Fibroblast of skin of scalp (primary cell): Measurements from ENCODE around the gene TUBB1.
"Not testable (repeated sequence)": the region's sequence is repeated elsewhere in the genome, so short reads cannot be mapped to it uniquely, and the experiment has no call there.

Experiments
- DNase-seq: peaks from one replicate; pipeline ENCODE4 v3.0.0-alpha.2; 2013

Gene TUBB1

GRCh38 chr20:59006864-59007664 lies 12.2 kb upstream of the TUBB1 start, which contains the start of gene CTSZ:
Gene CTSZ (minus strand): TSS chr20:59007254. CDS start chr20:59007128, 126 bp downstream.
- peak; percentile 52 for DNase-seq

DNA sequence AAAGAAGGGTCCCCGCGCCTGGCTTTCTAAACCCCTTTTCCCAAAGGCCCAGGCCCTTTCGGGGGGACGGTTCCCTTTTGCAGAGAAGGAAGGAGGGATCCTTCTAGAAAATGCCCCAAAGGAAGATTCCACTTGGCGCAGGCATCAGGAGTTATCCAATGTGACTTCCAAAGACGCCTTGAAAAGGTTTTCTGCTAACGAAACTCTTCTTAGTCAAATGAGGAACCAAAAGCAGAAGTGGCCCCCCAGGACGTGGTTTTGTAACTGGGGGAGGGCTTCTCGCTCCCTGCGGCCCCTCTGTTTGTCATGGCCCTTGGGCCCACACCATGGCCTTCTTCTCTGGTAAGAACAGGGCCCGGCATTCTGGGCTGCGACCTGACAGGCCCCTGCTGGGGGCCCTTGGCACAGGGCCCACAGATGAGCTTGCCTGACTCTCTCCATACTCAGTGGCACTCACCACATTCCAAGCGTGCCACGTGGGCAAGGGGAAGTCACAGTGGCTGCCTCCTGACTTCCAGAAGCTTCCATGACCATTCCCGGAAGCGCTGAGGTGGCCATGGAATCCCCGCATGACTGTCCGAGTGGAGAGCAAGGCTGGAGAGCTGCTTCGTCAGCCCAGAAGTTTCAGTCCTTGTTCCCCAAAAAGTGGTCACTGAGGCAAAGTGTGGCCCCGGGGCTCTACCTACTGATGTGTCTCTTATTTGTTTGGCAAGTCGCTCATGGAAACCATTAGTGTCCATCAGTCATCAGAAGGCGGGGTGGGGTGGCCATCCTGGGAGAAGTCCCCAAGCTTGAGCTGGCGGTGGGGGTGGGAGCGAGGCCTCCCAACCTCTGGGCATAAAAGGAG lies 11.3 kb upstream of the TUBB1 start:
- no peak for DNase-seq

GRCh38 chr20:59008715-59009336 lies 10.4 kb upstream of the TUBB1 start:
- no peak for DNase-seq

- no peak for DNase-seq
These were observed 8.8 kb upstream of the TUBB1 start for GRCh38 chr20:59010321-59010994.

DNA sequence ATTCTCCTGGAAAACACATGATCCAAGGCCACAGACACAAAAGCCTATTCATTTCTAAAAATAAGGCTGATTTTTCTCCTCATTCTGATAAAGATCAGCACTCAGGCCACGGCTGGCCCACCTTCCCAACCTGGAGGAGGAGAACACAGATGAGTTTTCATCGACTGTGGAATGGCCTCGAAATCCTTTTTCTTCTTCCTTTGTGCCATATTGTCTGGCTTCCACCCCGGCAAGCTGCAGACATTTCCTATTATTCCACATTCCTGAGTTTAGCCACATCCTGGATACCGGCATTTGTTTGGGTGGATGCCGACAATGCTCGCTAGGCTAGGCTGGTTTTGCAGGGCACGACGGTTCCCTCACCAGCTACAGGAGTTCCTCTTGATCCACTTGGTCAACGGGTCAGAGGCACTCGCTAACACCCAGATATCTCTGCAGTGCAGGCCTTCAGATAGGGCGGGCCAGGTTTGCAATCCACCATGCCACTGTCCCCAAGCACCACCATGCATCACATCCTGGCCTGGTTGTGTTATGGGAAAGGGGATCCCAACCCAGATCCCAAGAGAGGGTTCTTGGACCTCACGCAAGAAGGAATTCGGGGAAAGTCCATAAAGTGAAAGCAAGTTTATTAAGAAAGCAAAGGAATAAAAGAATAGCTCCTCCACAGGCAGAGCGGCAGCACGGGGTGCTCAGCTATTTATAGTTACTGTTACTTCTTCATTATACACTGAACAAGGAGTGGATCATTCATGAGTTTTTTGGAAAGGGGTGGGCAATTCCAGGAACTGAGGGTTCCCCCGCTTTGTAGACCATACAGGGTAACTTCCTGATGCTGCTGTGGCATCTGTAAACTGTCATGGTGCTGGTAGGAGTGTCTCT lies 8.0 kb upstream of the TUBB1 start:
- peak; percentile 93 for DNase-seq

- not testable (repeated sequence) for DNase-seq
These were observed 7.4 kb upstream of the TUBB1 start for GRCh38 chr20:59011874-59012157.

- DNase-seq, result no peak
These were observed 5.9 kb upstream of the TUBB1 start for GRCh38 chr20:59013031-59013951.

GRCh38 chr20:59013959-59014608 lies 5.1 kb upstream of the TUBB1 start:
- no peak for DNase-seq

GRCh38 chr20:59014680-59015389 lies 4.4 kb upstream of the TUBB1 start:
- no peak for DNase-seq

- DNase-seq, result no peak
These were observed 3.8 kb upstream of the TUBB1 start for GRCh38 chr20:59015411-59015810.

- DNase-seq, result no peak
These were observed 3.2 kb upstream of the TUBB1 start for GRCh38 chr20:59015812-59016711.

DNA sequence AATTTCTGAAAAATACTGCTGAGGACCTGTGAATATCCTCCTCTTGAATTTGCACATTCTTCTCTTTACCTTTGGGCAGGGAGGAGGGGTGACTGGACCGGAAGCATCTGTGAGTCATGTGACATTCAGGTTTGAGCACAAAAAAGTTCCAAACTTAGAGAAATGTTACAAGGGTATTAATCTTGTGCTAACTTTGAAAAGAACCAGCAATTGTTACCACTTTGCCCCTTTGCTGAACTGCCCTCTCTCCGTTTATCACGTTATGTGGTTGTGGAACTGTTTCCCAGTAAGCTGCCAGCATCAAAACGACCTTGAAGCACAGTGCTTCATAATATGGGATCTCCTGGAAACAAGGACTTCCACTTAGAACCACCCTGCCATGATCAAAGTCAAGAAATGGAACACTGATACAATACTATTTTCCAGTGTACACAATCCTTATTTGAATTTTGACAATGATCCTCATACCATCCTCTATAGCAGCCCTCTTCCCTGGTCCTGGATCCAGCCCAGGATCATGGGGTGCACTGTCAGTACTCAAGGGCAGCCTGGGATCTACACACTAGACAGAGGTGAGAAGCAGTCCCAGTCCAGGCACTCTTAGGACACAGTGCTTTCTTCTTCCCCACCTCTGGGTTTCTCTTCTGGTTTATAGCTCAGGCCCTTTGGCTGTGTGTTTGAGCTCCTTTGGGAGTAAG lies 2.3 kb upstream of the TUBB1 start:
- no peak for DNase-seq

DNA sequence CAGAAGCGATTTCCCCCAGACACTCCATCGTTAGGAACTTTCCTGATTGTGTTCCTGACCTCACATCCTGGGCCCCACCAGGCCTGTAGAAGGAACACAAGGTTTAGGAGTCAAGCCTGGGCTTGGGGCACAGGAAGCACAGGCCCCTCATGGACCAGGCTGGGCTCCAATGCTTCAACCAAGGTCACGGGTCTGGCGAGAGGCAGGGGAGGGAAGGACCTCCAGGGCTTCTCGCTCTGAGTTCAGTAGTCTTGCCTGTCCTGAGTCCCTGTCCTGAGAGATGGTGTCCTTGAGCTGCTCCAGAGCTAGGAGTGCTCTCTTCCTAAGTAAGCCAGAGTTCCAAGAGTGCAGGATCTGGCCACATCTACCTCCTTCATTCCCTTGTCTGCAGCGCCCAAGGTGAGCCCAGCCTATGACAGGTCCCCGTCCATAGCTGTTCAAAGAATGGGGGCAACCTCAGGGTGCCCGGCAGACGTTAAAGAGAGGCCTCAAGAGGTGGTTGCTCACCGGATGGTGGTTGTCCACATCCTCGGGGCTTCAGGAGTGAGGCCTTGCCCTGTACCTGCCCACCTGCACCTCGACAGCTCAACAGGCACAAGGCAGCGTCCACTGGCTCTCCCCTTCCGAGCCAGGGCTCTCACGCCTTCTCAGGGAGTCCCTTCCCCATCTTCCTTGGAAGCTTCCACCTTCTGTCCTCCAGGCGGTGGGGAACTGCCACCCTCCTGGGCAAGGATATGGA lies 1.6 kb upstream of the TUBB1 start:
- no peak for DNase-seq

DNA sequence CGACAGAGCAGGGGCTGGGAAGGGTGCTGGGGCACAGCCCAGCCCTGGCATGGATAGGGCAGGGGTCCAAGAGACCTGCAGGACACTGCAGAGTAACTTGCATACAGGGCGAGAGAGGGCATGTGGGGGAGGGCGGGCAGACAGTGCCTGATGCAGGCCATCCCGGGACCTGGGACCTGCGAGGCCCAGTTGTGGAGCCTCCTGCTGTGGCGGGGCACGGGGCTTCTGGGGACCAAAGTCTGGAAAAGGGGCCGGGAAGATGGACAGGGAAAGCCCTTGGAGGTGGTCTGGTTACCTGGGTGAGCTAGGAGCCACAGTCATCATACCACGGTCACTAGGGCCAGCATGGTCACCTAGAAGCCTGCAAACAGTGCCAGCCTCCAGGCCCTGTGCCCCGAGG lies 412 bp upstream of the TUBB1 start:
- DNase-seq, result no peak

DNA sequence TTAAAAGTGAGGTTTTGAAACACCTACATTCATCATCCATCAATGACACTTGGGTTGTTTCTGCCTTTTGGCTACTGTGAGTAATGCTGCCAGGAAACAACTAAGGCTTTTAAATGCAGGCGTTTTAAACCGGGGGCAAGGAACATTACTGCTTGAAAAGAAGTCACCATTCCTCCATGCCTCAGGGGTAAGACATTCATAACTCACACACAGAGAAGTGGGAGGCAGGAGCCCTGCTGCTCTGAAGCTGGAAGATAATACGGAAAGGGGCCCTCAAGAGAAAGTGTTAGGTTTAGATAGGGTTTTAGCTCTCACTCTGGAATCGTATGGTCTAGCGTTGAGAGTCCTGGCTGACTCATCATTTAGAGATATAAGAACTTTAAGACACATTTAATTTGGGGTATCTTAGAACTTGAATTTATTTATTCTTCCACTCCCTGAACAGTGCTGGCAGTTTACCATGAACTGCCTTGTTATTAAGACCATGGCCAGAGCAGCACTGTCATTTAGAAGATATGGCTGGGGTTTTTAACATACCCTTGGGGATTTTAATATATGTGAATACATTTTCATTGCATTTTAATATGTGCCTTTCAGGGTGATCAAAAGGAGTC lies 1.8 kb downstream of the TUBB1 start:
- DNase-seq, result no peak

DNA sequence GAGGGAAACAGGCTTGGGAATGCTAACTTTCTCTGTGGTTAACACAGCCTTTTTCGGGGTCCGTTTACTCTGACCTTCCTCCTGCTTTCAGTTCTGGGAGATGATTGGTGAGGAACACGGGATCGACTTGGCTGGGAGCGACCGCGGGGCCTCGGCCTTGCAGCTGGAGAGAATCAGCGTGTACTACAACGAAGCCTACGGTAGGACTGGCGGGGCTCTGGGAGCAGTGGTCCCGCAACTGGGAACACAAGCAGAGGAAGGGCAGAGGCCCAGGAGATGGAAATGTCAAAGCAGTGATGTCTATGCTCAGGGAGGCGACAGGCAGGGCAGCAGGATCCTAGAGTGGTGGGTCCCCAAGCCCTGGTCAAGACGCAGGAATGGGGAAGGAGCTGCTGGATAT lies 3.5 kb downstream of the TUBB1 start:
- DNase-seq, result no peak

GRCh38 chr20:59023616-59024015 lies 4.4 kb downstream of the TUBB1 start:
- no peak for DNase-seq
